Measurements from ENCODE around the gene KIAA0232. TPM values are rescaled to one million over a fixed set of nuclear protein-coding genes. Genes with fewer than 3 reads are reported as not detected.

Gene KIAA0232
- total and polyA plus RNA-seq, 2 experiments from 2014 or later: 27.4 to 28.7 TPM

- no peaks in the 10 kb centered on the region for H3K27me3 ChIP-seq
- DNase-seq (ENCODE audit: low read depth in 1 of 2, low spot score in 1 of 2): no peak
- no peaks in the 10 kb centered on the region for H3K9me3 ChIP-seq (ENCODE audit: low read depth)
- no peak overlapping the region for H3K4me3 ChIP-seq
- H3K36me3 ChIP-seq: no peaks in the 10 kb centered on the region
- H3K4me1 ChIP-seq (ENCODE audit: low read depth): peaks cover 6% of the 10 kb centered on the region
- peak overlapping the region; percentile 23 for H3K27ac ChIP-seq
- no peak for TF ChIP-seq CTCF (IDR thresholded peaks at IDR 0.05; ENCODE audit: low read depth, low read length)
Measured at GRCh38 chr4:6802025-6802424, 19.5 kb downstream of the KIAA0232 start.

GRCh38 chr4:6802626-6803025 is 20.1 kb downstream of the KIAA0232 start:
- Histone ChIP-seq H3K27ac (no peak overlapping the region), H3K36me3 (no peaks in the 10 kb centered on the region), H3K9me3 (ENCODE audit: low read depth) (no peaks in the 10 kb centered on the region), H3K4me3 (no peak overlapping the region), H3K4me1 (ENCODE audit: low read depth) (peaks cover 6% of the 10 kb centered on the region), H3K27me3 (no peaks in the 10 kb centered on the region)
- no peak for DNase-seq (ENCODE audit: low read depth in 1 of 2, low spot score in 1 of 2)
- TF ChIP-seq CTCF (IDR thresholded peaks at IDR 0.05; ENCODE audit: low read depth, low read length): no peak

GRCh38 chr4:6803246-6803645 is 20.7 kb downstream of the KIAA0232 start:
- Histone ChIP-seq H3K27me3 (no peaks in the 10 kb centered on the region), H3K36me3 (no peaks in the 10 kb centered on the region), H3K27ac (no peak overlapping the region), H3K4me3 (no peak overlapping the region), H3K9me3 (ENCODE audit: low read depth) (no peaks in the 10 kb centered on the region), H3K4me1 (ENCODE audit: low read depth) (peaks cover 10% of the 10 kb centered on the region)
- no peak for DNase-seq (ENCODE audit: low read depth in 1 of 2, low spot score in 1 of 2)
- no peak for TF ChIP-seq CTCF (IDR thresholded peaks at IDR 0.05; ENCODE audit: low read depth, low read length)

GRCh38 chr4:6804082-6804752 is 21.7 kb downstream of the KIAA0232 start:
- H3K27ac ChIP-seq: no peak overlapping the region
- DNase-seq (ENCODE audit: low read depth in 1 of 2, low spot score in 1 of 2): no peak
- no peaks in the 10 kb centered on the region for H3K36me3 ChIP-seq
- TF ChIP-seq CTCF (IDR thresholded peaks at IDR 0.05; ENCODE audit: low read depth, low read length): no peak
- H3K4me1 ChIP-seq (ENCODE audit: low read depth): peaks cover 10% of the 10 kb centered on the region
- no peak overlapping the region for H3K4me3 ChIP-seq
- H3K27me3 ChIP-seq: no peaks in the 10 kb centered on the region
- no peaks in the 10 kb centered on the region for H3K9me3 ChIP-seq (ENCODE audit: low read depth)

- Histone ChIP-seq H3K27me3 (no peaks in the 10 kb centered on the region), H3K36me3 (no peaks in the 10 kb centered on the region), H3K27ac (no peak overlapping the region), H3K4me3 (no peak overlapping the region), H3K9me3 (ENCODE audit: low read depth) (no peaks in the 10 kb centered on the region), H3K4me1 (ENCODE audit: low read depth) (peaks cover 13% of the 10 kb centered on the region)
- no peak for TF ChIP-seq CTCF (IDR thresholded peaks at IDR 0.05; ENCODE audit: low read depth, low read length)
- peak in 1 of 2 donors; percentile 24 for DNase-seq (ENCODE audit: low read depth in 1 of 2, low spot score in 1 of 2)
Measured at GRCh38 chr4:6806924-6807626, 24.5 kb downstream of the KIAA0232 start.

Measured in cardiac muscle cell (in vitro differentiated cells and primary cell).